ENCODE measurements around the gene COL4A2.

The COL4A2 gene

DNA sequence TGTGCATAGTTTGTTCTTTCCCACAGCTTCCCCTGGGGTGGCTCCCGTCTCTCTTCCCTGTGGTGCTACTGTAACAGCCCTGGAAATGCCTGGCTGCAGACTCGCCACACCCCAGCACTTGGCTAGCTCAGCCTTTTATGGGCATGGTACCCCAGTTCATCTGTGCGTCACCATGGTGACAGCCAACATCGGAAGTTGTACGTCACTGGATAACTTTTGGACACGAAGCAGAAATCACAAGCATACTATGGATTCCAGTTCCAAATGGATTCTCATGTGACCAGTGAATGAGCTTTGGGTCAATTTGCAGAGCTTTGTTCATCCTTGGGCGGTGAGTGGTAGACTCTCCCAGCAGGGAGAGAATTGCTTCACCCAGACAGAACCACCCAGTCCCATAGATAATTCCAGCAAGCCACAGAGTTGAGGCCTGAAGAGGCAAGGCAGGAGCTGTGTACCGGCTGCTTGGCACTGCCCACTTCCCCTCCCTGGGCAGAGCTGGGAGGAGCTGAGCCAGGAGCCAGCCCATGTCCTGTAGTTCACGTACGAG lies 54.4 kb downstream of the COL4A2 start:
- H3K9me3 Mint-ChIP-seq, result no peaks in the 10 kb centered on the region
- CTCF ChIA-PET, result no interaction called here
- H3K27ac Mint-ChIP-seq, result no peak overlapping the region
- no peak overlapping the region for H3K4me3 Mint-ChIP-seq
- no peaks in the 10 kb centered on the region for H3K36me3 Mint-ChIP-seq
- peaks cover 13% of the 10 kb centered on the region for H3K27me3 Mint-ChIP-seq
- H3K4me1 Mint-ChIP-seq, result no peaks in the 10 kb centered on the region
- DNase-seq, result no peak

GRCh38 chr13:110363010-110363409 lies 55.9 kb downstream of the COL4A2 start:
- Mint-ChIP-seq H3K27ac (no peak overlapping the region), H3K9me3 (no peaks in the 10 kb centered on the region), H3K36me3 (no peaks in the 10 kb centered on the region), H3K27me3 (peaks cover 16% of the 10 kb centered on the region), H3K4me1 (no peaks in the 10 kb centered on the region), H3K4me3 (no peak overlapping the region)
- no peak for DNase-seq
- CTCF ChIA-PET, result no interaction called here

DNA sequence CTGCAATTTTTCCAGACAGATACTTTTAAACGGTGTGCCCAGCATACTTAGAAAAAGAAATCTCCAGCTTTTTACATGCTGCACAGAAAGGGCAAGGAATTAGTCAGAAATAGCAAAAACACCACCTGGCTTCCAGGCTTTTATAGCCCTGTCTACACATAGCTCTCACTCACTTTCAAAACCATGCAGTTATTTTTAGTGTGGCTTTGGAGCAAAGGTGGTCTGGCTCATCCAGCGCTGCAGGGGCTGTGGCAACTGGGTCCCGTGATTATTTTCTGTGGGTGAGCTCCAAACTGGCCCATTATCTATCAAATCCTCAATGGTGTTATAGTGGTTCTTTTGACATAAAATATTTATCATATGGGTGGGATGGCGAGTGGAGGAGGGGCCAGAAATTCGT lies 57.0 kb downstream of the COL4A2 start:
- CTCF ChIA-PET, result no interaction called here
- Mint-ChIP-seq H3K27me3 (peaks cover 16% of the 10 kb centered on the region), H3K36me3 (no peaks in the 10 kb centered on the region), H3K27ac (no peak overlapping the region), H3K4me1 (no peaks in the 10 kb centered on the region), H3K4me3 (no peak overlapping the region), H3K9me3 (no peaks in the 10 kb centered on the region)
- no peak for DNase-seq

DNA sequence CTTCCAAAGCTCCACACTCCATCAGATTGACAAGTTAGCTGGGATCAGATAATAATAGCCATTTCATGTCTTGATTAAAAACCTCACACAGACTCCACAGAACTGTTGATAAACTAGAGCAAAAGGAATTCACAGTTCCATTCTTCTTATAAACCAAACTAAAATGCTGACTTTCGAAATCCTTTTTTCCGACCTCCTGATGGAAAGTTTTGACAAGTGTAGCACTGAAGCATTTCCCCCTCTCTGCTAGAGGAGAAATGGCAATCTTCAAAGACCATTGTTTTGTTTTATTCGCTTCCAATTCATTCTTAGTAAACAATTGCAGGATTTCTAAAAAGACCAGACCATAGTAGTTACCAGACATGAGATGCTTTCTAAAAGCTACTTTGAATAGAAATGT lies 58.8 kb downstream of the COL4A2 start:
- no peaks in the 10 kb centered on the region for H3K9me3 Mint-ChIP-seq
- CTCF ChIA-PET, result no interaction called here
- H3K36me3 Mint-ChIP-seq, result no peaks in the 10 kb centered on the region
- no peaks in the 10 kb centered on the region for H3K4me1 Mint-ChIP-seq
- DNase-seq, result no peak
- H3K27ac Mint-ChIP-seq, result no peak overlapping the region
- peaks cover 16% of the 10 kb centered on the region for H3K27me3 Mint-ChIP-seq
- no peak overlapping the region for H3K4me3 Mint-ChIP-seq

GRCh38 chr13:110366733-110367132 lies 59.6 kb downstream of the COL4A2 start:
- H3K36me3 Mint-ChIP-seq, result no peaks in the 10 kb centered on the region
- CTCF ChIA-PET, result no interaction called here
- DNase-seq, result no peak

GRCh38 chr13:110367620-110368019 lies 60.5 kb downstream of the COL4A2 start:
- H3K36me3 Mint-ChIP-seq, result no peaks in the 10 kb centered on the region
- no peak for DNase-seq
- CTCF ChIA-PET, result no interaction called here
- peaks cover 15% of the 10 kb centered on the region for H3K27me3 Mint-ChIP-seq
- H3K27ac Mint-ChIP-seq, result no peak overlapping the region
- H3K4me3 Mint-ChIP-seq, result no peak overlapping the region
- H3K9me3 Mint-ChIP-seq, result no peaks in the 10 kb centered on the region
- H3K4me1 Mint-ChIP-seq, result no peaks in the 10 kb centered on the region

More at GRCh38 chr13:110366733-110367132, 59.6 kb downstream of the COL4A2 start:
- Mint-ChIP-seq H3K4me1 (no peaks in the 10 kb centered on the region), H3K27ac (no peak overlapping the region), H3K9me3 (no peaks in the 10 kb centered on the region), H3K27me3 (peaks cover 13% of the 10 kb centered on the region), H3K4me3 (no peak overlapping the region)

- CTCF ChIA-PET, result no interaction called here
- no peaks in the 10 kb centered on the region for H3K36me3 Mint-ChIP-seq
- no peak for DNase-seq
- H3K27me3 Mint-ChIP-seq, result peaks cover 13% of the 10 kb centered on the region
- H3K4me1 Mint-ChIP-seq, result no peaks in the 10 kb centered on the region
- H3K9me3 Mint-ChIP-seq, result no peaks in the 10 kb centered on the region
- H3K27ac Mint-ChIP-seq, result no peak overlapping the region
- no peak overlapping the region for H3K4me3 Mint-ChIP-seq
Observed at GRCh38 chr13:110368408-110368807, 61.3 kb downstream of the COL4A2 start.

DNA sequence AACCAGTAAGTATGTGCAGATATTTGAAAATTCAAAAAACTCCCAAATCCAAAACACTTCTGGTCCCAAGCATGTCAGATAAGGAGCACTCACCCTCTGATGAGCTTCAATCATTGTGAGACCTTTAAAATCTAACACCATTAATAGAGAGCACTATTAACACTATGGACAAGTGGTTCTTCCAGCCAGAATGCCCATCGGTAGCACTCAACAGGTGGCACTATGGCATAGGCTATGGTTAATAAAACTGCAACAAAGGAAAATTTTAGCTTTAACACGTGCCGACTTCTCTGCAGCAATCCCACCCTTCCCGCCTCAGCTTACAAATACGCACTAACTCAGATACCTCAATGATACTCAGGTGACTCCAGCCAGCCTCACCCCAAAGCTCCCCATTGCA lies 62.3 kb downstream of the COL4A2 start:
- H3K27me3 Mint-ChIP-seq, result peaks cover 11% of the 10 kb centered on the region
- H3K4me1 Mint-ChIP-seq, result no peaks in the 10 kb centered on the region

GRCh38 chr13:110371550-110372465 lies 64.7 kb downstream of the COL4A2 start:
- Mint-ChIP-seq H3K4me3 (no peak overlapping the region), H3K27me3 (peaks cover 14% of the 10 kb centered on the region), H3K27ac (no peak overlapping the region), H3K4me1 (no peaks in the 10 kb centered on the region), H3K36me3 (no peaks in the 10 kb centered on the region), H3K9me3 (no peaks in the 10 kb centered on the region)
- CTCF ChIA-PET, result interaction anchor here (0.7 kb wide), 1 partner anchor 84 kb away, joined by 3 read pairs; no protein-coding TSS in a partner anchor
- DNase-seq, result no peak

More for the DNA sequence above, 62.3 kb downstream of the COL4A2 start:
- no peak for DNase-seq
- CTCF ChIA-PET, result no interaction called here
- no peaks in the 10 kb centered on the region for H3K36me3 Mint-ChIP-seq
- H3K9me3 Mint-ChIP-seq, result no peaks in the 10 kb centered on the region
- H3K27ac Mint-ChIP-seq, result no peak overlapping the region
- no peak overlapping the region for H3K4me3 Mint-ChIP-seq

DNA sequence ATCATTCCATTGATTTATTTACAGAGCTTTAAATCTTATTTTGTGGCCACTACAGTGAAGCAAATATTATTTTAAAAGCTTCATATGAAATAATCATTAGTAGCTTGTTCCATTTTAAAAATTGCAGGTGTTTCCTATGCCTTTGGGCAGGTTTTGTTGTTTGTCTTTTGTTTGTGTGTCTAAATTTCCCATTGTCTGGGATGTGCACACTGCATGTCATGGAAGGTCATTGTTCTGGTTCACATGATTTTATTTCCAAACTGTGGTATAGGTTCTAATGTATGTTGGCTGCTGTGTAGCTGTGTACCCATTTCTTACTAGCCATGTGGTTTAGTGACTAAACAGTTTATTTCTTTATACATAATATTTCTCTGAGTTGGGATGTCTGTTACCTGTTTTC lies 65.6 kb downstream of the COL4A2 start:
- Mint-ChIP-seq H3K4me3 (no peak overlapping the region), H3K27me3 (peaks cover 13% of the 10 kb centered on the region), H3K9me3 (no peaks in the 10 kb centered on the region), H3K36me3 (no peaks in the 10 kb centered on the region), H3K27ac (no peak overlapping the region), H3K4me1 (no peaks in the 10 kb centered on the region)
- CTCF ChIA-PET, result no interaction called here
- DNase-seq, result no peak

- H3K9me3 Mint-ChIP-seq, result no peaks in the 10 kb centered on the region
- no peaks in the 10 kb centered on the region for H3K4me1 Mint-ChIP-seq
- CTCF ChIA-PET, result no interaction called here
- H3K27ac Mint-ChIP-seq, result no peak overlapping the region
- H3K4me3 Mint-ChIP-seq, result no peak overlapping the region
- peaks cover 13% of the 10 kb centered on the region for H3K27me3 Mint-ChIP-seq
- no peak for DNase-seq
- no peaks in the 10 kb centered on the region for H3K36me3 Mint-ChIP-seq
Observed at GRCh38 chr13:110373617-110374016, 66.5 kb downstream of the COL4A2 start.

DNA sequence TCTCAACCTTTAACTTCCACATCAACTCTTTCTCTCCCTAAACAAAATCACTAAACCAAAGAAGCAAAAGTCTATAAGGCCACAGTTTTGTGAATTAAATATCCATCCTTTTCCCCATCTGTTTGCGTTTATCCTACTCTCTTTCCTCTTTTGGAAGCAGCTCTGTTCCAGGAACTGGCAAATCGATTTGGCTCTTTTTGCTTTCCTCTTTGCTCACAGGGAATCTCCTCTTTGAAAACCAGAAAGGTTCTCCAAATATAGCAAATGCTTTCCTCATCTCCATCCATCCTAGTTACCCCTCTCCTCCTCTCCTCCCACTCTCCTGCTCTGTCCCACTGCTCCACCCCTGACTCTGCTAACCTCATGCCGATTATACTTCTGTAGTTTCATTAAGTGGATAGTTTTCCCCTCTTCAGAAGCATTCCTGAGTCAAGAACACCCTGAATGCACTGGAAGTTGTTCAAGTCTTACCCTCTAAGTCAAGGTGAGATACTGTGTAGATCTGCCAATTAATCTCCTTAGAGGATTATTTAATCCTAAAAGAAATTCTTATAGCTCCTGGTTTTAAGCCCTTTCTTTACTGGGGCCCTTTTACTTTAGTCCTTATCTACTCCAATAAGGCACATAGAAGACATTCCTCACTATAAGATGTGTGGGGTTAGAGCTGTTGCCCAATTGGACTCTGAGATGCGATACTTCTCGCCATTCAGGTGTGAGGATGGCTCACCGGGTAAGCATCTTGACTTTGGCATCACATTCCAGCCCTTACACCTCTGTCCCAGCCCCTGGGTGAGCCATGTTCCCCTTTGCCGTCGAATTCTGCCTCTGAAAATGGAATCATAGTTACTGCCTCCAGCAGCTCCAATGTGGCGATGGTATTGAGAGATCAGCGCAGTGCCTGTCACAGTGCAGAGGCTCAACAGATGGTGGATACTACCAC lies 67.6 kb downstream of the COL4A2 start:
- Mint-ChIP-seq H3K9me3 (no peaks in the 10 kb centered on the region), H3K4me1 (no peaks in the 10 kb centered on the region), H3K27ac (no peak overlapping the region), H3K36me3 (no peaks in the 10 kb centered on the region), H3K27me3 (peaks cover 19% of the 10 kb centered on the region), H3K4me3 (no peak overlapping the region)
- DNase-seq, result no peak
- CTCF ChIA-PET, result no interaction called here

DNA sequence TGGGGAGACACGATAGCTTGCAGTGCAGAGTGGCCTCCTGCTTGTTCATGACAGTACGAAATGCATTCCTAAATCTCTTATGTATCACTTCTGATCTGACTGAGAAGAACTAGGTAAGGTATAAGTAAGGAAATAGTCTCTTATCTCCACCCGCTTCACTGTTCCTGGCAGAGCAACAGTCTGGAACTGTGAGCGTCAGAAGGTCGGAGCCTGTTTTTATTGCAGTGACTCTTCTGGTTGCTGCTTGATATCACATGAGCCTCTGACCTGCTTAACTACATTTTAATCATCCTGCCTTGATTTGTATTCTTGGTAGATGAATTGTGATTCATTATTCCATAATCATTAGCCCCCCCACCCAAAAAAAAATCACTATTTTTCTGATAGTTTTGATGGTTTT lies 69.0 kb downstream of the COL4A2 start:
- H3K27me3 Mint-ChIP-seq, result peaks cover 22% of the 10 kb centered on the region
- no peak overlapping the region for H3K27ac Mint-ChIP-seq
- DNase-seq, result no peak
- peaks cover 6% of the 10 kb centered on the region for H3K9me3 Mint-ChIP-seq
- no peaks in the 10 kb centered on the region for H3K4me1 Mint-ChIP-seq
- CTCF ChIA-PET, result no interaction called here
- H3K4me3 Mint-ChIP-seq, result no peak overlapping the region
- no peaks in the 10 kb centered on the region for H3K36me3 Mint-ChIP-seq

- peaks cover 14% of the 10 kb centered on the region for H3K27me3 Mint-ChIP-seq
- H3K4me1 Mint-ChIP-seq, result no peaks in the 10 kb centered on the region
- DNase-seq, result no peak
- H3K36me3 Mint-ChIP-seq, result no peaks in the 10 kb centered on the region
- peaks cover 8% of the 10 kb centered on the region for H3K9me3 Mint-ChIP-seq
- no peak overlapping the region for H3K27ac Mint-ChIP-seq
- no peak overlapping the region for H3K4me3 Mint-ChIP-seq
- CTCF ChIA-PET, result no interaction called here
Observed at GRCh38 chr13:110377178-110377825, 70.2 kb downstream of the COL4A2 start.
